WTC11 (cell line): Measurements from ENCODE around the gene SPNS1. TPM values are rescaled to one million over a fixed set of nuclear protein-coding genes. Genes with fewer than 3 reads are reported as not detected.

ENCODE experiments used
- ATAC-seq: fragments of 200-7000 bp; cut with Tn5 transposase; 2 replicates; pipeline ENCODE4 v1.10.0; 2021; ENCODE audit warnings: mild to moderate bottlenecking, moderate library complexity
- CTCF ChIA-PET: fragments of 300-600 bp; sonication (Branson Sonifier 250); formaldehyde crosslinking; loops from one replicate; lab custom pipeline; 2021; ENCODE audit warnings: antibody characterized with exemption; lab: Charles Lee
- POLR2A ChIA-PET: fragments of 350-600 bp; sonication (Branson Sonifier 250); formaldehyde crosslinking; loops from one replicate; lab custom pipeline; 2021; ENCODE audit warnings: antibody characterized with exemption; lab: Charles Lee
- DNase-seq: peaks from one replicate; pipeline ENCODE4 v3.0.0; 2021; ENCODE audit warnings: low spot score
- H3K27ac Mint-ChIP-seq: 2 replicates; pipeline ENCODE4 v1.8.0; 2021; ENCODE audit warnings: mixed read lengths
- H3K27me3 Mint-ChIP-seq: 2 replicates; pipeline ENCODE4 v1.8.0; 2021; ENCODE audit warnings: low read depth, mild to moderate bottlenecking, moderate library complexity, mixed read lengths
- H3K36me3 Mint-ChIP-seq: 2 replicates; pipeline ENCODE4 v1.8.0; 2021; ENCODE audit warnings: mixed read lengths
- H3K4me1 Mint-ChIP-seq: 2 replicates; pipeline ENCODE4 v1.8.0; 2022; ENCODE audit warnings: mixed read lengths
- H3K4me3 Mint-ChIP-seq: 2 replicates; pipeline ENCODE4 v1.8.0; 2021; ENCODE audit warnings: mild to moderate bottlenecking, moderate library complexity, mixed read lengths
- H3K9me3 Mint-ChIP-seq: 2 replicates; pipeline ENCODE4 v1.8.0; 2021; ENCODE audit warnings: mixed read lengths
- FOXP1 ChIP-seq: sonication (generic); formaldehyde crosslinking; IDR thresholded peaks from 2 replicates; pipeline ENCODE4 v1.8.0; 2022; ENCODE audit warnings: missing genetic modification reagents, mild to moderate bottlenecking, moderate library complexity, borderline replicate concordance
- GTF2I ChIP-seq: fragments of 250-450 bp; sonication (Bioruptor Pico); conservative IDR thresholded peaks from 2 replicates; pipeline ENCODE4 v1.4.0; 2021; ENCODE audit warnings: mild to moderate bottlenecking
- HMGXB4 ChIP-seq: sonication (generic); formaldehyde crosslinking; IDR thresholded peaks from 2 replicates; pipeline ENCODE4 v1.8.1; 2023; ENCODE audit warnings: mild to moderate bottlenecking, moderate library complexity, missing genetic modification reagents
- SMAD4 ChIP-seq: sonication (generic); formaldehyde crosslinking; IDR thresholded peaks from 2 replicates; pipeline ENCODE4 v1.8.0; 2022; ENCODE audit warnings: mild to moderate bottlenecking, missing genetic modification reagents
- SOX15 ChIP-seq: fragments of 250-450 bp; sonication (Bioruptor Pico); IDR thresholded peaks from 2 replicates; pipeline ENCODE4 v1.9.0; 2021; ENCODE audit warnings: mild to moderate bottlenecking
- TCF7 ChIP-seq: sonication (generic); formaldehyde crosslinking; IDR thresholded peaks from 2 replicates; pipeline ENCODE4 v1.8.0; 2022; ENCODE audit warnings: mild to moderate bottlenecking, low read depth, missing genetic modification reagents, moderate library complexity
- ZNF671 ChIP-seq: fragments of 250-450 bp; sonication (Bioruptor Pico); IDR thresholded peaks from 2 replicates; pipeline ENCODE4 v1.8.0; 2021; ENCODE audit warnings: mild to moderate bottlenecking
- total RNA-seq: library from RNA; stranded (reverse); gene quantifications from 3 replicates; pipeline ENCODE4 v1.2.3, GENCODE V29; 2021
- TF ChIP-seq, protein P1 (sequence below): fragments of 250-450 bp; sonication (Bioruptor Pico); IDR thresholded peaks from 2 replicates; pipeline ENCODE4 v1.9.0; 2021; ENCODE audit warnings: mild to moderate bottlenecking
- TF ChIP-seq, protein P2 (sequence below): sonication (generic); formaldehyde crosslinking; IDR thresholded peaks from 2 replicates; pipeline ENCODE4 v1.8.1; 2022; ENCODE audit warnings: low read depth, missing genetic modification reagents, borderline replicate concordance

The SPNS1 gene
- total RNA-seq, 1 experiment from 2014 or later: 64.4 TPM

DNA sequence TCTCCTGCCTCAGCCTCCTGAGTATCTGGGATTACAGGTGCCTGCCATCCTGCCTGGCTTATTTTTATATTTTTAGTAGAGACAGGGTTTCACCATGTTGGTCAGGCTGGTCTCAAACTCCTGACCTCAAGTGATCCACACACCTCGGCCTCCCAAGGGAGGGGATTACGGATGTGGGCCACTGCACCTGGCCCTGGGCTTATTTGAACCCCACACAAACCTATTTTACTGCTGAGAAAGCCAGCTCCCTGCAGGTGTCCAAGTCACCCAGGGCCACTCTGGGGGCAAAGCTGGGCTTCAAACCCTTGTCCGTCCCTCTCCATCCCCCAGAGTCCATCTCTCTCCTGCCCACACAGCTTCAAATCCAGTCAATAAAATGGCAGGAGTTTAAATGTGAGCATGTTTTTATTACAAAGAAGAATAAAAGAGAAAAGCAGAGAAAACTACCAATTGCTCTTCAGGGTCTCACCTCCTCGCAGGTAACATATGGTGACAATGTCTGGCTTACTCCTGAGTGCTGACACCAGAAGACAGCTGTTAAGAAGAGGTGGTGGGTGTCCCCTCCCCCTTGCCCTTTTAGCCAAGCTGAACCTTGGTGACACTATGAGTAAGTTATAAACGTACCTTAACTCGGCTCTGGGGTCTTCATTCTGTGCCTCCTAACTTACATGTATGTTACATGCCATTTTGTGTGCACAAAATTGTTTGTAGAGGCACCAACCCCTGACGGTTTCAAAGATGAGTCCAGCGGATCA lies 55.7 kb downstream of the SPNS1 start:
- ATAC-seq (no peak), DNase-seq (no peak)
- Mint-ChIP-seq H3K27me3 (no peaks in the 10 kb centered on the region; the same call in 1 of the 2 replicates), H3K27ac (no peak overlapping the region; the same call in 1 of the 2 replicates), H3K9me3 (no peaks in the 10 kb centered on the region), H3K4me1 (peaks cover 13% of the 10 kb centered on the region), H3K4me3 (no peak overlapping the region), H3K36me3 (no peaks in the 10 kb centered on the region)
- TF ChIP-seq TCF7 (CRISPR knock-in tag) (no peak), ZNF671 (CRISPR knock-in tag) (no peak), SMAD4 (CRISPR knock-in tag) (no peak), FOXP1 (CRISPR knock-in tag) (no peak), SOX15 (no peak), GTF2I (no peak), HMGXB4 (CRISPR knock-in tag) (no peak)
- TF ChIP-seq, protein P1, sequence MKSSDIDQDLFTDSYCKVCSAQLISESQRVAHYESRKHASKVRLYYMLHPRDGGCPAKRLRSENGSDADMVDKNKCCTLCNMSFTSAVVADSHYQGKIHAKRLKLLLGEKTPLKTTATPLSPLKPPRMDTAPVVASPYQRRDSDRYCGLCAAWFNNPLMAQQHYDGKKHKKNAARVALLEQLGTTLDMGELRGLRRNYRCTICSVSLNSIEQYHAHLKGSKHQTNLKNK: no peak
- TF ChIP-seq, protein P2, sequence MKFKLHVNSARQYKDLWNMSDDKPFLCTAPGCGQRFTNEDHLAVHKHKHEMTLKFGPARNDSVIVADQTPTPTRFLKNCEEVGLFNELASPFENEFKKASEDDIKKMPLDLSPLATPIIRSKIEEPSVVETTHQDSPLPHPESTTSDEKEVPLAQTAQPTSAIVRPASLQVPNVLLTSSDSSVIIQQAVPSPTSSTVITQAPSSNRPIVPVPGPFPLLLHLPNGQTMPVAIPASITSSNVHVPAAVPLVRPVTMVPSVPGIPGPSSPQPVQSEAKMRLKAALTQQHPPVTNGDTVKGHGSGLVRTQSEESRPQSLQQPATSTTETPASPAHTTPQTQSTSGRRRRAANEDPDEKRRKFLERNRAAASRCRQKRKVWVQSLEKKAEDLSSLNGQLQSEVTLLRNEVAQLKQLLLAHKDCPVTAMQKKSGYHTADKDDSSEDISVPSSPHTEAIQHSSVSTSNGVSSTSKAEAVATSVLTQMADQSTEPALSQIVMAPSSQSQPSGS (CRISPR knock-in tag): no peak
- CTCF ChIA-PET: interaction anchor here (1.8 kb wide), 1 partner anchor 53 kb away, joined by 7 read pairs; no protein-coding TSS in a partner anchor
- POLR2A ChIA-PET: no interaction called here

Other genes with a start within 250 kb of the SPNS1 start
- gene NPIPB9, start 223.0 kb upstream of the SPNS1 start, total RNA-seq: 1.4 to 2.5 TPM (median 1.5 TPM) in 3 replicates
- 210 to 243 TPM (median 225 TPM) in 3 replicates for gene ATXN2L, start 151.8 kb upstream of the SPNS1 start, total RNA-seq
- gene TUFM, start 128.4 kb upstream of the SPNS1 start, total RNA-seq: 233 to 296 TPM (median 252 TPM) in 3 replicates
- gene SH2B1, start 110.9 kb upstream of the SPNS1 start, total RNA-seq: 51.6 to 55.3 TPM (median 53.1 TPM) in 3 replicates
- 4.7 to 6.4 TPM (median 5.6 TPM) in 3 replicates for gene ATP2A1, start 96.3 kb upstream of the SPNS1 start, total RNA-seq
- 16.5 to 24.0 TPM (median 22.6 TPM) in 3 replicates for gene RABEP2, start 49.5 kb upstream of the SPNS1 start, total RNA-seq
- gene CD19, start 42.8 kb upstream of the SPNS1 start, total RNA-seq: 0.90 to 2.5 TPM (median 2.5 TPM) in 3 replicates
- gene NFATC2IP, start 23.8 kb upstream of the SPNS1 start, total RNA-seq: 60.7 to 66.6 TPM (median 64.0 TPM) in 3 replicates
- gene LAT, start 10.3 kb downstream of the SPNS1 start, total RNA-seq: 2.0 to 5.6 TPM (median 3.5 TPM) in 3 replicates